Middle frontal gyrus (tissue), 1 donor: ENCODE results near the gene DGKE.

Source experiments
- DNase-seq: peaks from one replicate; pipeline ENCODE4 v3.0.0-alpha.2; 2015; ENCODE audit warnings: low spot score; ENCODE audit errors: extremely low spot score

The DGKE gene

GRCh38 chr17:56890390-56890789, 56.4 kb downstream of the DGKE start:
- no peak for DNase-seq

GRCh38 chr17:56890906-56891674, 57.1 kb downstream of the DGKE start:
- no peak for DNase-seq

GRCh38 chr17:56891751-56892150, 57.8 kb downstream of the DGKE start:
- no peak for DNase-seq

- DNase-seq = no peak
Observed at GRCh38 chr17:56892333-56892732, 58.4 kb downstream of the DGKE start.

GRCh38 chr17:56893503-56893902, 59.6 kb downstream of the DGKE start:
- DNase-seq = no peak

GRCh38 chr17:56894859-56895455, 61.0 kb downstream of the DGKE start:
- DNase-seq = no peak

GRCh38 chr17:56896217-56896967, 62.4 kb downstream of the DGKE start:
- no peak for DNase-seq

- DNase-seq = no peak
Observed at GRCh38 chr17:56896968-56897359, 63.0 kb downstream of the DGKE start.

GRCh38 chr17:56897646-56898424, 63.9 kb downstream of the DGKE start:
- no peak for DNase-seq

GRCh38 chr17:56898874-56899273, 64.9 kb downstream of the DGKE start:
- DNase-seq = no peak

GRCh38 chr17:56899403-56899802, 65.5 kb downstream of the DGKE start:
- DNase-seq = no peak

- no peak for DNase-seq
Observed at GRCh38 chr17:56902348-56902747, 68.4 kb downstream of the DGKE start.

GRCh38 chr17:56903560-56903959, 69.6 kb downstream of the DGKE start:
- DNase-seq = no peak

- DNase-seq = no peak
Observed at GRCh38 chr17:56908001-56908542, 74.1 kb downstream of the DGKE start.

- no peak for DNase-seq
Observed at GRCh38 chr17:56909742-56910508, 76.0 kb downstream of the DGKE start.

GRCh38 chr17:56910509-56911235, 76.7 kb downstream of the DGKE start:
- no peak for DNase-seq

- no peak for DNase-seq
Observed at GRCh38 chr17:56912105-56912999, 78.4 kb downstream of the DGKE start.

GRCh38 chr17:56913000-56913311, 79.0 kb downstream of the DGKE start:
- no peak for DNase-seq

GRCh38 chr17:56913353-56913866, 79.5 kb downstream of the DGKE start:
- no peak for DNase-seq
